Thoracic aorta (tissue), 2 donors: ENCODE measurements around the gene C6orf136. TPM values are rescaled to one million over a fixed set of nuclear protein-coding genes. Genes with fewer than 3 reads are reported as not detected.
A peak's percentile ranks its signal among the peaks of the same experiment; 100 is the strongest.
"Not testable (repeated sequence)": the region's sequence is repeated elsewhere in the genome, so short reads cannot be mapped to it uniquely, and the experiment has no call there.

Experiments used
- ATAC-seq: fragments of 150-250 bp; one replicate; pipeline ENCODE4 v1.8.0; 2017; ENCODE audit warnings: low read depth; ENCODE audit not compliant: insufficient number of reproducible peaks, low FRiP score
- DNase-seq: peaks from one replicate; pipeline ENCODE4 v3.0.0-alpha.2; 2020; ENCODE audit warnings: low spot score
- H3K27ac ChIP-seq, 2 donors: fragments of 200-600 bp; sonication (generic); 1 replicate in 1 of 2; 2 replicates in 1 of 2; pipeline ENCODE4 v1.5.1; 2016; ENCODE audit warnings: mild to moderate bottlenecking in 2 of 2, moderate library complexity in 2 of 2
- H3K27me3 ChIP-seq: fragments of 200-600 bp; sonication (generic); replicated peaks from 2 replicates; pipeline ENCODE4 v1.6.0; 2016; ENCODE audit warnings: mild to moderate bottlenecking; ENCODE audit not compliant: insufficient read depth
- H3K36me3 ChIP-seq: fragments of 200-600 bp; sonication (generic); one replicate; pipeline ENCODE4 v1.5.1; 2016
- H3K4me1 ChIP-seq, 2 donors: fragments of 200-600 bp; sonication (generic); 1 replicate in 1 of 2; 2 replicates in 1 of 2; pipeline versions ENCODE4 v1.5.1 to v1.6.0; 2016; ENCODE audit warnings: low read depth in 2 of 2, mild to moderate bottlenecking in 1 of 2; ENCODE audit not compliant: control insufficient read depth in 1 of 2
- H3K4me3 ChIP-seq: fragments of 200-600 bp; sonication (generic); 2 replicates; pipeline ENCODE4 v1.5.1; 2016; ENCODE audit warnings: mild to moderate bottlenecking
- H3K9me3 ChIP-seq: fragments of 200-600 bp; sonication (generic); 2 replicates; pipeline ENCODE4 v1.5.1; 2016
- total RNA-seq, 2 donors: library from RNA; depleted of rRNA; stranded (reverse); fragments of >200 nt; gene quantifications; one replicate each; pipeline versions ENCODE4 v1.1.0 to v1.2.3, GENCODE V29; 2016
- TF ChIP-seq, protein P1 (sequence below): fragments of 200-600 bp; sonication (generic); IDR thresholded peaks from one replicate; pipeline ENCODE4 v1.5.1; 2019; ENCODE audit warnings: antibody characterized with exemption

Gene C6orf136, protein sequence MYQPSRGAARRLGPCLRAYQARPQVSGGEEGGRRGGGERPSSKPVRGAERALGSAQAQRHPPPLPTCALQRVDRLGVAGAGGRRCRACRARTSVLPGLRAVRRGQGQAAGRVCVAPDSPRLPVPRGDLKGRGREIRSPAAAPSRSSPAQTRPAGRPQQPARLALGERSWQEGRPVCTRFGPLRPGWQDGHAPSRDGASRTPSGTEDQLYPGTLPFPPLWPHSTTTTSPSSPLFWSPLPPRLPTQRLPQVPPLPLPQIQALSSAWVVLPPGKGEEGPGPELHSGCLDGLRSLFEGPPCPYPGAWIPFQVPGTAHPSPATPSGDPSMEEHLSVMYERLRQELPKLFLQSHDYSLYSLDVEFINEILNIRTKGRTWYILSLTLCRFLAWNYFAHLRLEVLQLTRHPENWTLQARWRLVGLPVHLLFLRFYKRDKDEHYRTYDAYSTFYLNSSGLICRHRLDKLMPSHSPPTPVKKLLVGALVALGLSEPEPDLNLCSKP
- total RNA-seq: 10 to 100 TPM; 17.1 to 30.3 TPM

DNA sequence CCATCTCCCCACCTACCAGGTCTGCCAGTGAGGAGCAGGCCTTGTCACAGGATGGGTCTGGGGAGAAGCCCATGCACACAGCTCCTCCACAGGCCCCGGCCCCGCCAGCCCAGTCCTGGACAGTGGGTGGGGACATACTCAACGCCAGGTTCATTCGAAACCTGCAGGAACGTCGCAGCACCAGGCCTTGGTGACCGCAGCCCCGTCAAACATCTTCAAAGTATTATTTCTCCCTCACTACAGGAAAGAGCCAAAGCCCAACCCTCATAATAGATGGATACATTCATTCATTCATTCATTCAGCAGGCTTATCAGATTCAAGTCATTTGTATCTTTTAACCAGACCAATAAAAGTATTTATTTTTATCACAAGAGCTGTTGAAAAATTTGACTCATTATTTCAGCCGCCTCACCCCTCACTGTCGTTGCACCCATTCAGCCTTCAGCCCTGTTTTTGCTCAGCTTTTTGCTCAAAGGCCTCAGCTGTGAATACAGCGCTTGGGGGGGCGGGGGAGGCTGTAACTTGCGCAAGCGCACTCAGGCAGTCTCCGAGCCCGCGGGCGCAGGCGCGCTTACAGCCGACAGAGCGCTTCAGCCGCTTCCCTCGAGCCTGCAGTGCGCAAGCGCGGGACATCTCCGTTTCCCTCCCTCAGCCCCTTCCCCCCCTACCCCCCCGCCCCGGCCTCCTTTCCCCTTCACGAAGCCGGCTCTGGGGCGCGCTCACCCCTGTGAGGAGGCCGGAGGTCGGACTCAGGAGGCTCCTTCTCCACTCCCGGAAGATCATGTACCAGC, at the start of gene C6orf136:
Gene C6orf136, plus strand, starts transcription at position 684 of the 792 bp plus-strand sequence. Its CDS starts 99 bp downstream, at position 783.
- no peaks in the 10 kb centered on the region for H3K9me3 ChIP-seq
- H3K27ac ChIP-seq: peak within 1 kb of the TSS; percentile 86 to 91
- H3K27me3 ChIP-seq: no peaks in the 10 kb centered on the region
- ATAC-seq: peak; percentile 48
- H3K4me3 ChIP-seq: peak within 1 kb of the TSS; percentile 97
- peaks cover 4 to 11% of the 10 kb centered on the region in 2 donors for H3K4me1 ChIP-seq
- peaks cover 14% of the 10 kb centered on the region for H3K36me3 ChIP-seq
- TF ChIP-seq, protein P1, sequence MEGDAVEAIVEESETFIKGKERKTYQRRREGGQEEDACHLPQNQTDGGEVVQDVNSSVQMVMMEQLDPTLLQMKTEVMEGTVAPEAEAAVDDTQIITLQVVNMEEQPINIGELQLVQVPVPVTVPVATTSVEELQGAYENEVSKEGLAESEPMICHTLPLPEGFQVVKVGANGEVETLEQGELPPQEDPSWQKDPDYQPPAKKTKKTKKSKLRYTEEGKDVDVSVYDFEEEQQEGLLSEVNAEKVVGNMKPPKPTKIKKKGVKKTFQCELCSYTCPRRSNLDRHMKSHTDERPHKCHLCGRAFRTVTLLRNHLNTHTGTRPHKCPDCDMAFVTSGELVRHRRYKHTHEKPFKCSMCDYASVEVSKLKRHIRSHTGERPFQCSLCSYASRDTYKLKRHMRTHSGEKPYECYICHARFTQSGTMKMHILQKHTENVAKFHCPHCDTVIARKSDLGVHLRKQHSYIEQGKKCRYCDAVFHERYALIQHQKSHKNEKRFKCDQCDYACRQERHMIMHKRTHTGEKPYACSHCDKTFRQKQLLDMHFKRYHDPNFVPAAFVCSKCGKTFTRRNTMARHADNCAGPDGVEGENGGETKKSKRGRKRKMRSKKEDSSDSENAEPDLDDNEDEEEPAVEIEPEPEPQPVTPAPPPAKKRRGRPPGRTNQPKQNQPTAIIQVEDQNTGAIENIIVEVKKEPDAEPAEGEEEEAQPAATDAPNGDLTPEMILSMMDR: no peak
- peak; percentile 53 for DNase-seq

DNA sequence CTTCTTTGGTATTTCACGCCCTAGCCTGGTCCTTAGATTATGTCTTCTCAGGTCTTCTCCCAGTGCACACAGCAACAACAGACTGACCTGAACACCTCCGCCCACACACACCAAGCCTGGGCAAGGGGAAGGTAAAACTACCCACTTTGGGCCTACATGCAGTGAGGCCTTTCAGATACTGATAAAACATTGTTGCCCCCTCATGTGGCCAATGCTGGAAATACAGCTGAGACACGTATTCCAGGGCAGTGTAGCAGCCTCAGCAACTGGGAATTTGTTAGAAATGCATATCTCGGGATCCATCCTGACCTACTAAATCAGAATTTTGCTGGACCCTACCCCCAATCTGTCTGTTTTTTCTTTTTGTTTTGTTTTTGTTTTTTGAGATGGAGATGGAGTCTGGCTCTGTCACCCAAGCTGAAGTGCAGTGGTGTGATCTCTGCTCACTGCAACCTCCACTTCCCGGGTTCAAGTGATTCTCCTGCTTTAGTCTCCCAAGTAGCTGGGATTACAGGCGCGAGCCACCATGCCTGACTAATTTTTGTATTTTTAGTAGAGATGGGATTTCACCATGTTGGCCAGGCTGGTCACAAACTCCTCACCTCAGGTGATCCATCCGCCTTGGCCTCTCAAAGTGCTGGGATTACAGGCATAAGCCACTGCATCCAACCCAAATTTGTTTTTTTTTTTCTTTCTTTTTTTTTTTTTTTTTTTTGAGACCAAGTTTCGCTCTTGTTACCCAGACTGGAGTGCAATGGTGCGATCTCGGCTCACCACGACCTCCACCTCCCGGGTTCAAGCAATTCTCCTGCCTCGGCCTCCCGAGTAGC, 49.4 kb upstream of the C6orf136 start:
- DNase-seq: peak; percentile 48
- H3K36me3 ChIP-seq: peaks cover 26% of the 10 kb centered on the region
- TF ChIP-seq, protein P1: peak; percentile 75

DNA sequence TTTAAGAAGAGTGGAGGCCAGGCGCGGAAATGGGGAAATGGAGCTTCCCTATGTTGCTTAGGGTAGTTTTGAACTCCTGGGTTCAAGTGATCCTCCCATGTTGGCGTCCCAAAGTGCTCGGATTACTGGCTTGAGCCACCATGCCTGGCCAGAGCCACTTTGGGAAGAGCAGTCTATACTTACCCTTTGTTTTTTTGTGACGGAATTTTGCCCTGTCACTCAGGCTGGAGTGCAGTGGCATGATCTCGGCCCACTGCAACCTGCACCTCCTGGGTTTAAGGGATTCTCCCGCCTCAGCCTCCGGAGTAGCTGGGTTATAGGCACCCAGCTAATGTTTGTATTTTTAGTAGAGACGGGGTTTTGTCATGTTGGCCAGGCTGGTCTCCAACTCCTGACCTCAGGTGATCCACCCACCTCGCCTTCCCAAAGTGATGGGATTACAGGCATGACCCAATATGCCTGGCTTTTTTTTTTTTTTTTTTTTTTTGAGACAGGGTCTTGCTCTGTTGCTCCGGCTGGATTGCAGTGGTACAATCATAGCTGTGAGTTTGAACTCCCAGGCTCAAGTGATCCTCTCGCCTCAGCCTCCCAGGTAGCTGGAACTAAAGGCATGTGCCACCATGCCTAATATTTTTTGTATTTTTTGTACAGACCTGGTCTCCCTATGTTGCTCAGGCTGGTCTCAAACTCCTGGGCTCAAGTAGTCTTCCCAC, 47.9 kb upstream of the C6orf136 start:
- Histone ChIP-seq H3K27me3 (no peaks in the 10 kb centered on the region), H3K9me3 (no peaks in the 10 kb centered on the region), H3K4me1 (no peaks in the 10 kb centered on the region), H3K36me3 (peaks cover 38% of the 10 kb centered on the region), H3K4me3 (no peak overlapping the region), H3K27ac (no peak overlapping the region)
- DNase-seq (no peak), ATAC-seq (no peak)
- TF ChIP-seq, protein P1: no peak

More for the DNA sequence above, 49.4 kb upstream of the C6orf136 start:
- not testable (repeated sequence) for H3K4me3 ChIP-seq, H3K9me3 ChIP-seq, H3K27ac ChIP-seq, H3K27me3 ChIP-seq, H3K4me1 ChIP-seq
- peak; percentile 65 for ATAC-seq

DNA sequence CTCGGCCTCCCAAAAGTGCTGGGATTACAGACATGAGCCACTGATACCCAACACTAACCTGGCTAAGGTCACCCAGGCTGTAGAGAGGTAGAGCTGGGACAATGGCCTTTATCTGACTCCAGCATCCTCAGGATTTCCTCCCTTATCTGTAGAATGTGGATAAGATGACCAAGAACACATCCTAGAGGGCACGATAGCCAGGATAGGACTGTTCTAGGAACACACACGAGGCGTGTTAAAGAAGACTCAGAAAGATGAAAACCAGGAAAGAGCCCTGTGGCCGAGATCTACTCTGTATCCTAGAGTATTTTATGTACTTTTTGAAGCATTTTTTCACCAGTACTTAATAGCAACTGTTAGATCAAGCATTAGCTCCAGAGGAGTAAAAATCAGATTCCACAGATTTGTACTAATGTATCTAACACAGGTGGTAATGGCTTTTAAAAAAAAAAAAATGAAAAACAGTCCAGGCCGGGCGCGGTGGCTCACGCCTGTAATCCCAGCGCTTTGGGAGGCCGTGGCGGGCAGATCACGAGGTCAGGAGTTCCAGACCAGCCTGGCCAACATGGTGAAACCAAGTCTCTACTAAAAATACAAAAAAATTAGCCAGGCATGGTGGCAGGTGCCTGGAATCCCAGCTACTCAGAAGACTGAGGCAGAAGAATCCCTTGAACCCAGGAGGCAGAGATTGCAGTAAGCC, 47.2 kb upstream of the C6orf136 start:
- H3K36me3 ChIP-seq: peaks cover 45% of the 10 kb centered on the region
- no peak overlapping the region for H3K27ac ChIP-seq
- no peaks in the 10 kb centered on the region for H3K27me3 ChIP-seq
- H3K4me1 ChIP-seq: no peaks in the 10 kb centered on the region
- DNase-seq (no peak), ATAC-seq (no peak)
- H3K9me3 ChIP-seq: no peaks in the 10 kb centered on the region
- no peak overlapping the region for H3K4me3 ChIP-seq
- TF ChIP-seq, protein P1: no peak
